PC-3 (cell line): ENCODE measurements around the gene SLC35F3. TPM values are rescaled to one million over a fixed set of nuclear protein-coding genes. Genes with fewer than 3 reads are reported as not detected.

Experiments
- ATAC-seq: fragments of 200-7000 bp; cut with Tn5 transposase; 2 replicates; pipeline ENCODE4 v1.9.1; 2020; ENCODE audit warnings: mild to moderate bottlenecking, moderate library complexity
- BruUV-seq: library from RNA; stranded (reverse); fragments of 400-500 nt; replicated peaks from 2 replicates; lab custom pipeline; 2021; lab: Mats Ljungman, UMichigan
- CTCF ChIA-PET: fragments of 300-600 bp; sonication (Branson Sonifier 250); formaldehyde crosslinking; loops from one replicate; lab custom pipeline; 2022; ENCODE audit warnings: antibody characterized with exemption; lab: Charles Lee
- POLR2A ChIA-PET: fragments of 300-600 bp; sonication (Branson Sonifier 250); formaldehyde crosslinking; loops from one replicate; lab custom pipeline; 2022; ENCODE audit warnings: antibody characterized with exemption; ENCODE audit not compliant: unreplicated experiment; lab: Charles Lee
- DNase-seq: peaks from one replicate; pipeline ENCODE4 v3.0.0-alpha.2; 2015
- H2AFZ ChIP-seq: fragments of 300-600 bp; sonication (generic); 2 replicates; pipeline ENCODE4 v1.6.0; 2016; ENCODE audit warnings: antibody characterized with exemption, low read length
- H3F3A ChIP-seq: fragments of 300-600 bp; sonication (generic); one replicate; pipeline ENCODE4 v1.6.0; 2017; ENCODE audit warnings: antibody characterized with exemption, low read length, control low read depth, mild to moderate bottlenecking; ENCODE audit not compliant: unreplicated experiment
- H3K27ac ChIP-seq: fragments of 300-600 bp; sonication (generic); 2 replicates; pipeline ENCODE4 v1.5.1; 2016; ENCODE audit warnings: mild to moderate bottlenecking, low read length
- H3K27me3 ChIP-seq: fragments of 300-600 bp; sonication (generic); 2 replicates; pipeline ENCODE4 v1.6.1; 2016; ENCODE audit warnings: low read length, mixed read lengths
- H3K36me3 ChIP-seq: fragments of 300-600 bp; sonication (generic); 2 replicates; pipeline ENCODE4 v1.6.1; 2016; ENCODE audit warnings: low read depth, mixed run types, low read length, mixed read lengths
- H3K4me1 ChIP-seq: fragments of 300-600 bp; sonication (generic); 2 replicates; pipeline ENCODE4 v1.5.1; 2016; ENCODE audit warnings: low read length; ENCODE audit not compliant: insufficient read depth
- H3K4me2 ChIP-seq: fragments of 300-600 bp; sonication (generic); 2 replicates; pipeline ENCODE4 v1.6.0; 2016; ENCODE audit warnings: low read length
- H3K4me3 ChIP-seq: fragments of 300-600 bp; sonication (generic); 2 replicates; pipeline ENCODE4 v1.5.1; 2016; ENCODE audit warnings: mild to moderate bottlenecking, low read length, mixed read lengths
- H3K79me2 ChIP-seq: fragments of 300-600 bp; sonication (generic); 2 replicates; pipeline ENCODE4 v1.6.1; 2017; ENCODE audit warnings: low read length, mixed read lengths
- H3K9ac ChIP-seq: fragments of 300-600 bp; sonication (generic); 2 replicates; pipeline ENCODE4 v1.6.0; 2016; ENCODE audit warnings: mild to moderate bottlenecking, low read length
- H3K9me2 ChIP-seq: fragments of 300-600 bp; sonication (generic); replicated peaks from 2 replicates; pipeline ENCODE4 v1.6.1; 2016; ENCODE audit warnings: mixed run types, low read length, mixed read lengths
- H3K9me3 ChIP-seq: fragments of 300-600 bp; sonication (generic); 2 replicates; pipeline ENCODE4 v1.6.1; 2016; ENCODE audit warnings: low read length, mixed read lengths
- H4K20me1 ChIP-seq: fragments of 300-600 bp; sonication (generic); 2 replicates; pipeline ENCODE4 v1.6.1; 2016; ENCODE audit warnings: low read length, mixed read lengths
- CTCF ChIP-seq: fragments of 300-600 bp; sonication (generic); conservative IDR thresholded peaks from 2 replicates; pipeline ENCODE4 v1.5.1; 2017; ENCODE audit warnings: antibody characterized with exemption, low read depth, mild to moderate bottlenecking, low read length
- EZH2 ChIP-seq: fragments of 300-600 bp; sonication (generic); IDR thresholded peaks from one replicate; pipeline ENCODE4 v1.6.1; 2017; ENCODE audit warnings: antibody characterized with exemption, mild to moderate bottlenecking, low read length; ENCODE audit not compliant: unreplicated experiment
- EZH2phosphoT487 ChIP-seq: fragments of 300-600 bp; sonication (generic); IDR thresholded peaks from 2 replicates; pipeline ENCODE4 v1.6.1; 2018; ENCODE audit warnings: mild to moderate bottlenecking, antibody characterized with exemption, low read length, borderline replicate concordance
- intact Hi-C: fragments of 100-400 bp; cut with micrococcal nuclease; formaldehyde crosslinking; loops from 2 replicates; pipeline ENCODE4 v1.9.0; 2023
- total RNA-seq: library from RNA; depleted of rRNA; stranded (reverse); fragments of >200 nt; gene quantifications from 2 replicates; pipeline ENCODE4 v1.2.3, GENCODE V29; 2014

Gene SLC35F3
- total RNA-seq, 1 experiment from 2014 or later = 17.7 TPM

DNA sequence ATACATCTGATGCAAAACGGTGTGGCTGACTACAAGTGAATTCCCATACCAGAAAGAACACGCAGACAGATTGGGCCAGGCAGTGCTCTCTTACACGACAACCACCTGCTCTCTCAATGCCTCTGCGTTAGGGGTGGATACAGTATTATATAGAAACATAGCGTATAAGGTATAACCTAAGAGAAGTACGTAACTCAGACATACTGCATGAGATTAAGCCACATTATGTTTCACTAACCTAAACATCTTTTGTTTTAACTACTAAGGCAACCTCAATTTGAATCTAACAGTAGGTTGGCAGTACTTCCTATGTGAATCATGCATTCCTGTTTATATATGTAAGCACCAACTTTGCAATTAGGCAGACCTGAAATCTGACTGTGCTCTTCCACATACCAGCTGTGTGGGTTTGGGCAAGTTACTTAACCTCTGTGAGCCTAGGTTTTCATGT, 410.6 kb downstream of the SLC35F3 start:
- 0 out of 2 replicates have a peak overlapping the region, but pooled peaks have one; percentile 3 for H2AFZ ChIP-seq
- H3K36me3 ChIP-seq = no peaks in the 10 kb centered on the region
- no peaks in the 10 kb centered on the region for H3K79me2 ChIP-seq
- H3K4me2 ChIP-seq = peak overlapping the region; percentile 17
- CTCF ChIA-PET = no interaction called here
- TF ChIP-seq EZH2phosphoT487 = no peak
- no peak for TF ChIP-seq CTCF
- TF ChIP-seq EZH2 = no peak
- H3F3A ChIP-seq = peaks cover 7% of the 10 kb centered on the region
- H3K4me3 ChIP-seq = no peak overlapping the region
- H3K9ac ChIP-seq = no peak overlapping the region
- no peaks in the 10 kb centered on the region for H3K9me3 ChIP-seq
- DNase-seq (peak; percentile 84), ATAC-seq (peak; percentile 97)
- H3K9me2 ChIP-seq = no peaks in the 10 kb centered on the region
- POLR2A ChIA-PET = no interaction called here
- H3K4me1 ChIP-seq = peaks cover 26% of the 10 kb centered on the region
- H3K27me3 ChIP-seq = no peaks in the 10 kb centered on the region
- no TSS peak for BruUV-seq
- intact Hi-C loops = no loop called here
- H4K20me1 ChIP-seq = no peaks in the 10 kb centered on the region
- peak overlapping the region; percentile 45 for H3K27ac ChIP-seq

DNA sequence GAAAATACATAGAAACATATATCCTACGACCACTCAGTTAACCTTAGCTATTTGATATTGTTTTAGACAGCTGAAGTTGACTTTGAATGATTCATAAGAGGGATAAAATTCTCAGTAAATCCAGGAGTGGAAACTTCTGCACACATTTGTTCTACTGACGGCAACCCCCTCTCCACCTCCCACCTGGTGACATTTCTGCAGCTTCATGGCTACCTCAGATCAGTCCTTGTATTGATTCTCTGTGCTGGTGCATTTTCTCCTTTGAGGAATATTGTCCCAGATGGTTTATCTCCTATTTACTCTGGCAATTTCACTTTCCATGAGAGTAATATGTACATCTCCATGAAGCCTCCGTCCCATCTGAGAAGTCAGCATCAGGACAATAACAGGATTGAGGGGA, 411.1 kb downstream of the SLC35F3 start:
- Histone ChIP-seq H3F3A (peaks cover 7% of the 10 kb centered on the region), H3K27ac (peak overlapping the region; percentile 45), H3K27me3 (no peaks in the 10 kb centered on the region), H3K9me2 (no peaks in the 10 kb centered on the region), H4K20me1 (no peaks in the 10 kb centered on the region), H3K4me1 (peaks cover 22% of the 10 kb centered on the region), H2AFZ (0 out of 2 replicates have a peak overlapping the region, but pooled peaks have one; percentile 3), H3K9ac (no peak overlapping the region), H3K4me2 (peak overlapping the region; percentile 17), H3K79me2 (no peaks in the 10 kb centered on the region), H3K36me3 (no peaks in the 10 kb centered on the region), H3K9me3 (no peaks in the 10 kb centered on the region), H3K4me3 (no peak overlapping the region)
- BruUV-seq = no TSS peak
- intact Hi-C loops = no loop called here
- no peak for TF ChIP-seq EZH2phosphoT487
- no peak for TF ChIP-seq EZH2
- TF ChIP-seq CTCF = no peak
- ChIA-PET POLR2A (no interaction called here), CTCF (no interaction called here)
- DNase-seq (no peak), ATAC-seq (peak; percentile 42; the same call in 1 of the 2 replicates)

GRCh38 chr1:234316486-234316885, 412.0 kb downstream of the SLC35F3 start:
- POLR2A ChIA-PET = no interaction called here
- H3K9me2 ChIP-seq = no peaks in the 10 kb centered on the region
- H2AFZ ChIP-seq = no peak overlapping the region
- H3K79me2 ChIP-seq = no peaks in the 10 kb centered on the region
- ATAC-seq (no peak), DNase-seq (no peak)
- no peaks in the 10 kb centered on the region for H4K20me1 ChIP-seq
- no peak overlapping the region for H3K27ac ChIP-seq
- TF ChIP-seq EZH2 (no peak), EZH2phosphoT487 (no peak), CTCF (no peak)
- H3K4me2 ChIP-seq = no peak overlapping the region
- H3K9ac ChIP-seq = no peak overlapping the region
- no peaks in the 10 kb centered on the region for H3K36me3 ChIP-seq
- no peaks in the 10 kb centered on the region for H3K27me3 ChIP-seq
- no TSS peak for BruUV-seq
- H3K4me3 ChIP-seq = no peak overlapping the region
- CTCF ChIA-PET = no interaction called here
- H3K4me1 ChIP-seq = peaks cover 18% of the 10 kb centered on the region
- H3F3A ChIP-seq = peaks cover 7% of the 10 kb centered on the region
- intact Hi-C loops = no loop called here
- no peaks in the 10 kb centered on the region for H3K9me3 ChIP-seq
